Right lobe of liver (tissue), 6 donors: ENCODE data around the gene METAP1. TPM values are rescaled to one million over a fixed set of nuclear protein-coding genes. Genes with fewer than 3 reads are reported as not detected.
A peak's percentile ranks its signal among the peaks of the same experiment; 100 is the strongest.
"Not testable (repeated sequence)": the region's sequence is repeated elsewhere in the genome, so short reads cannot be mapped to it uniquely, and the experiment has no call there.

Experiments
- ATAC-seq, 4 donors: fragments of 200-7000 bp; cut with Tn5 transposase; one replicate each; pipeline ENCODE4 v1.9.1; 2020; ENCODE audit warnings: mild to moderate bottlenecking in 4 of 4, moderate library complexity in 4 of 4
- DNase-seq, 3 donors: peaks; one replicate each; pipeline ENCODE4 v3.0.0-alpha.2; 2020
- H3K27ac ChIP-seq, 3 donors: fragments of 200-600 bp; one replicate each; pipeline ENCODE4 v1.8.0; 2022
- H3K27me3 ChIP-seq, 2 donors: fragments of 200-600 bp; one replicate each; pipeline ENCODE4 v1.8.0; 2022
- H3K36me3 ChIP-seq, 4 donors: fragments of 200-600 bp; sonication (generic) in 1 of 4; one replicate each; pipeline versions ENCODE4 v1.5.1 to v1.8.0; 2017 to 2022; ENCODE audit warnings: control low read depth in 1 of 4
- H3K4me1 ChIP-seq, 4 donors: fragments of 200-600 bp; sonication (generic) in 1 of 4; one replicate each; pipeline versions ENCODE4 v1.5.1 to v1.8.0; 2017 to 2022; ENCODE audit warnings: control low read depth in 1 of 4
- H3K4me3 ChIP-seq, 3 donors: fragments of 200-600 bp; one replicate each; pipeline ENCODE4 v1.8.0; 2022
- H3K9me3 ChIP-seq, 4 donors: fragments of 200-600 bp; sonication (generic) in 1 of 4; one replicate each; pipeline versions ENCODE4 v1.5.1 to v1.8.0; 2017 to 2022; ENCODE audit warnings: control low read depth in 1 of 4
- CTCF ChIP-seq, 4 donors: fragments of 200-600 bp in 3 of 4; fragments of 450-650 bp in 1 of 4; IDR thresholded peaks; one replicate each; pipeline versions ENCODE4 v1.5.1 to v1.8.0; 2016 to 2022; ENCODE audit warnings: antibody characterized with exemption in 4 of 4, mild to moderate bottlenecking in 2 of 4
- POLR2A ChIP-seq: fragments of 450-650 bp; IDR thresholded peaks from one replicate; pipeline ENCODE4 v1.6.1; 2017; ENCODE audit warnings: antibody characterized with exemption, mild to moderate bottlenecking
- WGBS: methylation state at CpG from one replicate; pipeline ENCODE4 v1.1.6; 2018; ENCODE audit warnings: low coverage, low lambda C conversion rate; ENCODE audit not compliant: insufficient coverage; ENCODE audit errors: missing lambda C conversion rate; 5-methylcytosine and 5-hydroxymethylcytosine counted together
- intact Hi-C, 2 donors: fragments of 100-400 bp; cut with DNase I; formaldehyde crosslinking; loops; one replicate each; pipeline versions ENCODE4 v1.11.2 to v1.14.1; 2022
- total RNA-seq, 6 experiments: library from RNA; depleted of rRNA in 2 of 6; stranded (reverse); fragments of >200 nt in 2 of 6; fragmentation: NEBNext Ultra II Directional in 3 of 6; extraction: Animal tissue kit (Norgen Biotek cat#: 25700) in 3 of 6; gene quantifications; one replicate each; pipeline versions ENCODE4 v1.1.0 to v1.2.4, GENCODE V29; 2016 to 2023
- donor health status: DM: no; HTN: yes; CAD: no.
- donor health status: DM: no; HTN: no; CAD: no.
- donor health status: DM: no; HTN: no; CAD: no.
- donor health status: DM: no; HTN: yes; CAD: no.
- donor health status: DM: no; HTN: yes; CAD: no.

METAP1 gene
- total RNA-seq, 6 experiments from 2014 or later: 12.4 to 16.8 (median 14.9) TPM

DNA sequence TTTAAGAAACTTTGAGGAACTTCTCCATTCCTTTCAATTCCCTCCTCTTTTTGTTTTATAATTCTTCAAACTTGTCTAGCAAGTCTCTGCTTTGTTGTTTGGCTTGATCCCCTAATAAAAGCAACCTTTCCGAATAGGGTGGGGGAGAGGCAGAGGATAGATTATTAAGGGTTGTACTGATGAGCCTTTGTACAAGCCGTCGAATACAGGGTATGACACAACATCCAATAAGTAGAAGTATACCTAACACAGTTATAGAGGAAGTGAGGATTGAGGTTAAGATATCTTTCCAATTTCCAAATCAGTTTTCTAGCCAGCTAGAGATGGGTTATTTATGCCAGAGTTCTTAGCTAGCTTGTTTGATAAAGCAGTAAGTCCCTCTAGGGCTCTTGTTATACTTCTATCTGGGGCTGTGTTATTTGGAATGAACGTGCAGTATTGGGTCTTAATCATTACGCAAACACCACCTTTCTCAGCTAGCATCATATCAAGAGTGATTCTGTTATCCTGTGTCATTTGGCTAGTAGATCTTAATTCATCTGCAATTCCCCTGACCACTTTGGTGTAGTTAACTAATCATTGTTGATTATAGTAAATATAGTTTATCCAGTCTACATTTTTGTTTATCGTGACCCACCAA lies 18.5 kb downstream of the METAP1 start:
- H3K36me3 ChIP-seq: no peaks in the 10 kb centered on the region
- no peaks in the 10 kb centered on the region for H3K27me3 ChIP-seq
- intact Hi-C loops: no loop called here
- peaks cover 0 to 4% (median 0%) of the 10 kb centered on the region in 4 donors for H3K4me1 ChIP-seq
- no peaks in the 10 kb centered on the region for H3K9me3 ChIP-seq
- ATAC-seq (no peak), DNase-seq (no peak)
- H3K4me3 ChIP-seq: no peak overlapping the region
- H3K27ac ChIP-seq: no peak overlapping the region
- TF ChIP-seq POLR2A: no peak
- no peak for TF ChIP-seq CTCF (IDR thresholded peaks at IDR 0.05)
- WGBS: 67% methylated on average over 6 of the region's 6 CpGs

GRCh38 chr4:99021386-99021785 lies 25.9 kb downstream of the METAP1 start:
- WGBS: 93% methylated on average over 5 of the region's 5 CpGs
- TF ChIP-seq POLR2A: no peak
- no peak for TF ChIP-seq CTCF (IDR thresholded peaks at IDR 0.05)
- Histone ChIP-seq H3K27ac (no peak overlapping the region), H3K27me3 (no peaks in the 10 kb centered on the region), H3K36me3 (no peaks in the 10 kb centered on the region), H3K4me3 (no peak overlapping the region), H3K4me1 (no peaks in the 10 kb centered on the region), H3K9me3 (peaks cover 0 to 5% (median 0%) of the 10 kb centered on the region in 4 donors)
- intact Hi-C loops: no loop called here
- ATAC-seq (no peak), DNase-seq (no peak)

DNA sequence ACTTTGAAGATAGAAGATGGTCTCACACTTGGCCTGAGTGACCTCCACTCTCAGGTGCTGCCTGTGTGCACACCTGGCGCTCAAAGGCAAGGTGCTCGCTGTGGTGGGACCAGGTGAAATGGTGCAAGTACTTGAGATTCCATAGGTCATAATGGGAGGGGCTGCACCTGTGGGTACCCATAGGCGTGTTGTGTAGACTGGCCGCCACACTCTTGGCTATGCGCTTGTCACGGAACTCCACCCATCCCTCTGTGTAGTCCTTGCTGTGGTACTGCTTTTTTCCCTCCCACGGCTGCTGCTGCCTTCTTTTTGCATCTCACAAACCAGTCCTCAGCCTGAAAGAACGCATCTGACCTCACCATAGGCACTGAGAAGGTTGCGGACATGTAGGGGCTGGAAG lies 27.0 kb downstream of the METAP1 start:
- peaks cover 0 to 5% (median 0%) of the 10 kb centered on the region in 4 donors for H3K9me3 ChIP-seq
- ATAC-seq (no peak), DNase-seq (no peak)
- 100% methylated on average over 3 of the region's 9 CpGs for WGBS
- no peak overlapping the region for H3K27ac ChIP-seq
- H3K4me3 ChIP-seq: no peak overlapping the region
- no peak for TF ChIP-seq POLR2A
- intact Hi-C loops: no loop called here
- H3K36me3 ChIP-seq: no peaks in the 10 kb centered on the region
- H3K4me1 ChIP-seq: peaks cover 0 to 4% (median 0%) of the 10 kb centered on the region in 4 donors
- no peaks in the 10 kb centered on the region for H3K27me3 ChIP-seq

GRCh38 chr4:99023800-99024251 lies 28.3 kb downstream of the METAP1 start:
- H3K9me3 ChIP-seq, intact Hi-C loops, H3K27ac ChIP-seq, H3K36me3 ChIP-seq, DNase-seq, H3K4me3 ChIP-seq, H3K27me3 ChIP-seq, ATAC-seq: not testable (repeated sequence)
- peaks cover 0 to 14% (median 3%) of the 10 kb centered on the region in 4 donors for H3K4me1 ChIP-seq
- WGBS: 83% methylated on average over 9 of the region's 10 CpGs

GRCh38 chr4:99024481-99025275 lies 29.2 kb downstream of the METAP1 start:
- WGBS: 78% methylated on average over 3 of the region's 7 CpGs
- H3K27me3 ChIP-seq: no peaks in the 10 kb centered on the region
- peaks cover 0 to 14% (median 3%) of the 10 kb centered on the region in 4 donors for H3K4me1 ChIP-seq
- no peak overlapping the region for H3K27ac ChIP-seq
- H3K9me3 ChIP-seq: peaks cover 0 to 5% (median 0%) of the 10 kb centered on the region in 4 donors
- ATAC-seq (peak in 2 of 4 donors; percentile 21 to 32), DNase-seq (no peak)
- intact Hi-C loops: no loop called here
- no peak for TF ChIP-seq POLR2A
- TF ChIP-seq CTCF (IDR thresholded peaks at IDR 0.05): no peak
- no peaks in the 10 kb centered on the region for H3K36me3 ChIP-seq
- no peak overlapping the region for H3K4me3 ChIP-seq
